ENCODE results near the gene RAB7B.

RAB7B gene

GRCh38 chr1:205927676-205928075 lies 75.5 kb downstream of the RAB7B start:
- Histone ChIP-seq H3K9me3 (ENCODE audit: control insufficient read depth, insufficient read depth, low read length) (no peaks in the 10 kb centered on the region), H3K36me3 (ENCODE audit: control insufficient read depth, low read length) (no peaks in the 10 kb centered on the region), H3K27me3 (ENCODE audit: control insufficient read depth, low read length) (peaks cover 23% of the 10 kb centered on the region), H3K4me1 (ENCODE audit: control insufficient read depth, low read length) (no peaks in the 10 kb centered on the region), H4K20me1 (ENCODE audit: control insufficient read depth, insufficient read depth, low read depth, low read length) (no peaks in the 10 kb centered on the region), H3K27ac (ENCODE audit: low read depth, low read length) (no peak overlapping the region), H3K4me2 (ENCODE audit: low read length) (no peak overlapping the region), H3F3A (ENCODE audit: control insufficient read depth, insufficient read depth) (no peaks in the 10 kb centered on the region), H3K79me2 (ENCODE audit: control insufficient read depth, low read length) (no peaks in the 10 kb centered on the region), H3K9me2 (replicated peaks; ENCODE audit: control insufficient read depth, low read length) (no peaks in the 10 kb centered on the region), H3K4me3 (ENCODE audit: low read length) (no peak overlapping the region)
- TF ChIP-seq EZH2phosphoT487 (IDR thresholded peaks at IDR 0.05; ENCODE audit: borderline replicate concordance, low read length) (no peak), CTCF (IDR thresholded peaks at IDR 0.05; ENCODE audit: low read depth, low read length, poor library complexity, severe bottlenecking) (no peak)

- Histone ChIP-seq H3F3A (ENCODE audit: control insufficient read depth, insufficient read depth) (no peaks in the 10 kb centered on the region), H3K4me3 (ENCODE audit: low read length) (no peak overlapping the region), H3K79me2 (ENCODE audit: control insufficient read depth, low read length) (no peaks in the 10 kb centered on the region), H3K36me3 (ENCODE audit: control insufficient read depth, low read length) (no peaks in the 10 kb centered on the region), H3K4me2 (ENCODE audit: low read length) (no peak overlapping the region), H4K20me1 (ENCODE audit: control insufficient read depth, insufficient read depth, low read depth, low read length) (no peaks in the 10 kb centered on the region), H3K27me3 (ENCODE audit: control insufficient read depth, low read length) (peaks cover 19% of the 10 kb centered on the region), H3K9me2 (replicated peaks; ENCODE audit: control insufficient read depth, low read length) (no peaks in the 10 kb centered on the region), H3K4me1 (ENCODE audit: control insufficient read depth, low read length) (no peaks in the 10 kb centered on the region), H3K27ac (ENCODE audit: low read depth, low read length) (no peak overlapping the region), H3K9me3 (ENCODE audit: control insufficient read depth, insufficient read depth, low read length) (no peaks in the 10 kb centered on the region)
- TF ChIP-seq CTCF (IDR thresholded peaks at IDR 0.05; ENCODE audit: low read depth, low read length, poor library complexity, severe bottlenecking) (no peak), EZH2phosphoT487 (IDR thresholded peaks at IDR 0.05; ENCODE audit: borderline replicate concordance, low read length) (no peak)
Observed at GRCh38 chr1:205927247-205927646, 75.9 kb downstream of the RAB7B start.
